ENCODE results near the gene PTGDR2.

The PTGDR2 gene

GRCh38 chr11:60876168-60876485, 20.4 kb upstream of the PTGDR2 start:
- no peak overlapping the region for H3K4me2 ChIP-seq (ENCODE audit: insufficient read depth, low read length, poor library complexity, severe bottlenecking)
- no peak overlapping the region for H3K23ac ChIP-seq (ENCODE audit: low read depth, low read length, poor library complexity)
- no peak overlapping the region for H3K4me3 ChIP-seq (ENCODE audit: low read length in 2 of 2)
- H2BK120ac ChIP-seq (ENCODE audit: low read depth, low read length) = no peak overlapping the region
- no peak overlapping the region for H3K4ac ChIP-seq (ENCODE audit: low read length)
- H4K8ac ChIP-seq (ENCODE audit: low read depth, low read length) = no peak overlapping the region
- H2AFZ ChIP-seq (ENCODE audit: low read length) = no peak overlapping the region
- WGBS, 2 donors (ENCODE audit: extremely low coverage in 2 of 2, insufficient read length in 2 of 2, insufficient replicate concordance in 1 of 2) = no CpG with 5 or more reads among the region's 2 CpGs
- no peak overlapping the region for H3K27ac ChIP-seq (replicated peaks; ENCODE audit: low read length)
- no peak overlapping the region for H3K9ac ChIP-seq (ENCODE audit: low read depth, low read length, poor library complexity)
- H2AK5ac ChIP-seq (ENCODE audit: low read depth, low read length) = no peak overlapping the region
- H2BK12ac ChIP-seq (ENCODE audit: low read length) = no peak overlapping the region
- H3K27me3 ChIP-seq (ENCODE audit: control insufficient read depth in 3 of 3, insufficient read depth in 3 of 3, low read depth in 1 of 3, low read length in 3 of 3) = no peaks in the 10 kb centered on the region
- no peak for DNase-seq (ENCODE audit: low spot score)
- H4K91ac ChIP-seq (ENCODE audit: low read depth, low read length, poor library complexity) = no peak overlapping the region
- no peak overlapping the region for H3K14ac ChIP-seq (ENCODE audit: low read length)
- H3K4me1 ChIP-seq (ENCODE audit: control insufficient read depth in 2 of 2, insufficient read depth in 1 of 2, low read depth in 1 of 2, low read length in 2 of 2) = peaks cover 1 to 5% of the 10 kb centered on the region in 2 donors
- H3K18ac ChIP-seq (ENCODE audit: low read length) = no peak overlapping the region
- no peak overlapping the region for H2BK5ac ChIP-seq (ENCODE audit: low read length)
- H3K79me1 ChIP-seq (ENCODE audit: low read depth, low read length) = no peaks in the 10 kb centered on the region
- H3K9me3 ChIP-seq (replicated peaks in 1 of 2; ENCODE audit: control insufficient read depth in 2 of 2, insufficient read depth in 1 of 2, low read depth in 1 of 2, low read length in 2 of 2) = no peaks in the 10 kb centered on the region
- peaks cover 8 to 22% of the 10 kb centered on the region in 2 donors for H3K36me3 ChIP-seq (replicated peaks in 1 of 2; ENCODE audit: control insufficient read depth in 2 of 2, insufficient read depth in 2 of 2, low read length in 2 of 2)
- H2BK15ac ChIP-seq (ENCODE audit: low read length) = no peak overlapping the region

GRCh38 chr11:60875366-60876167, 19.8 kb upstream of the PTGDR2 start:
- H3K79me1 ChIP-seq (ENCODE audit: low read depth, low read length) = no peaks in the 10 kb centered on the region
- no peak overlapping the region for H4K8ac ChIP-seq (ENCODE audit: low read depth, low read length)
- H3K27me3 ChIP-seq (ENCODE audit: control insufficient read depth in 3 of 3, insufficient read depth in 3 of 3, low read depth in 1 of 3, low read length in 3 of 3) = no peaks in the 10 kb centered on the region
- H2BK120ac ChIP-seq (ENCODE audit: low read depth, low read length) = no peak overlapping the region
- H3K4me1 ChIP-seq (ENCODE audit: control insufficient read depth in 2 of 2, insufficient read depth in 1 of 2, low read depth in 1 of 2, low read length in 2 of 2) = peaks cover 0 to 1% of the 10 kb centered on the region in 2 donors
- no peak overlapping the region for H2BK12ac ChIP-seq (ENCODE audit: low read length)
- H3K36me3 ChIP-seq (replicated peaks in 1 of 2; ENCODE audit: control insufficient read depth in 2 of 2, insufficient read depth in 2 of 2, low read length in 2 of 2) = peaks cover 8 to 22% of the 10 kb centered on the region in 2 donors
- H4K91ac ChIP-seq (ENCODE audit: low read depth, low read length, poor library complexity) = no peak overlapping the region
- no peak overlapping the region for H3K14ac ChIP-seq (ENCODE audit: low read length)
- no peak overlapping the region for H3K4ac ChIP-seq (ENCODE audit: low read length)
- H3K4me2 ChIP-seq (ENCODE audit: insufficient read depth, low read length, poor library complexity, severe bottlenecking) = no peak overlapping the region
- no peak overlapping the region for H3K9ac ChIP-seq (ENCODE audit: low read depth, low read length, poor library complexity)
- H2BK5ac ChIP-seq (ENCODE audit: low read length) = no peak overlapping the region
- no peak overlapping the region for H2BK15ac ChIP-seq (ENCODE audit: low read length)
- no peak overlapping the region for H2AFZ ChIP-seq (ENCODE audit: low read length)
- no peak overlapping the region for H3K4me3 ChIP-seq (ENCODE audit: low read length in 2 of 2)
- H3K23ac ChIP-seq (ENCODE audit: low read depth, low read length, poor library complexity) = no peak overlapping the region
- H3K9me3 ChIP-seq (replicated peaks in 1 of 2; ENCODE audit: control insufficient read depth in 2 of 2, insufficient read depth in 1 of 2, low read depth in 1 of 2, low read length in 2 of 2) = no peaks in the 10 kb centered on the region
- DNase-seq (ENCODE audit: low spot score) = no peak
- no peak overlapping the region for H2AK5ac ChIP-seq (ENCODE audit: low read depth, low read length)
- no CpG with 5 or more reads among the region's 7 CpGs for WGBS, 2 donors (ENCODE audit: extremely low coverage in 2 of 2, insufficient read length in 2 of 2, insufficient replicate concordance in 1 of 2)
- H3K27ac ChIP-seq (replicated peaks; ENCODE audit: low read length) = no peak overlapping the region
- H3K18ac ChIP-seq (ENCODE audit: low read length) = no peak overlapping the region

GRCh38 chr11:60874421-60875365, 18.9 kb upstream of the PTGDR2 start:
- Histone ChIP-seq H2AK5ac (ENCODE audit: low read depth, low read length) (no peak overlapping the region), H2AFZ (ENCODE audit: low read length) (no peak overlapping the region), H3K9me3 (replicated peaks in 1 of 2; ENCODE audit: control insufficient read depth in 2 of 2, insufficient read depth in 1 of 2, low read depth in 1 of 2, low read length in 2 of 2) (no peaks in the 10 kb centered on the region), H3K4me3 (ENCODE audit: low read length in 2 of 2) (no peak overlapping the region), H4K91ac (ENCODE audit: low read depth, low read length, poor library complexity) (no peak overlapping the region), H2BK15ac (ENCODE audit: low read length) (no peak overlapping the region), H3K27me3 (ENCODE audit: control insufficient read depth in 3 of 3, insufficient read depth in 3 of 3, low read depth in 1 of 3, low read length in 3 of 3) (no peaks in the 10 kb centered on the region), H3K4me1 (ENCODE audit: control insufficient read depth in 2 of 2, insufficient read depth in 1 of 2, low read depth in 1 of 2, low read length in 2 of 2) (peaks cover 0 to 1% of the 10 kb centered on the region in 2 donors), H3K27ac (replicated peaks; ENCODE audit: low read length) (no peak overlapping the region), H4K8ac (ENCODE audit: low read depth, low read length) (no peak overlapping the region), H2BK120ac (ENCODE audit: low read depth, low read length) (no peak overlapping the region), H3K14ac (ENCODE audit: low read length) (no peak overlapping the region), H3K36me3 (replicated peaks in 1 of 2; ENCODE audit: control insufficient read depth in 2 of 2, insufficient read depth in 2 of 2, low read length in 2 of 2) (peaks cover 3 to 16% of the 10 kb centered on the region in 2 donors), H3K18ac (ENCODE audit: low read length) (no peak overlapping the region), H3K4me2 (ENCODE audit: insufficient read depth, low read length, poor library complexity, severe bottlenecking) (no peak overlapping the region), H3K23ac (ENCODE audit: low read depth, low read length, poor library complexity) (no peak overlapping the region), H2BK5ac (ENCODE audit: low read length) (no peak overlapping the region), H3K9ac (ENCODE audit: low read depth, low read length, poor library complexity) (no peak overlapping the region), H3K4ac (ENCODE audit: low read length) (no peak overlapping the region), H2BK12ac (ENCODE audit: low read length) (no peak overlapping the region), H3K79me1 (ENCODE audit: low read depth, low read length) (no peaks in the 10 kb centered on the region)
- WGBS, 2 donors (ENCODE audit: extremely low coverage in 2 of 2, insufficient read length in 2 of 2, insufficient replicate concordance in 1 of 2) = no CpG with 5 or more reads among the region's 13 CpGs
- DNase-seq (ENCODE audit: low spot score) = no peak

GRCh38 chr11:60873533-60873932, 17.8 kb upstream of the PTGDR2 start:
- DNase-seq (ENCODE audit: low spot score) = no peak
- H2BK15ac ChIP-seq (ENCODE audit: low read length) = no peak overlapping the region
- peak overlapping the region; percentile 19 for H3K18ac ChIP-seq (ENCODE audit: low read length)
- no peak overlapping the region for H2BK120ac ChIP-seq (ENCODE audit: low read depth, low read length)
- no peak overlapping the region for H2AFZ ChIP-seq (ENCODE audit: low read length)
- no peaks in the 10 kb centered on the region for H3K9me3 ChIP-seq (replicated peaks in 1 of 2; ENCODE audit: control insufficient read depth in 2 of 2, insufficient read depth in 1 of 2, low read depth in 1 of 2, low read length in 2 of 2)
- no peak overlapping the region for H3K4ac ChIP-seq (ENCODE audit: low read length)
- no CpG with 5 or more reads among the region's 12 CpGs for WGBS, 2 donors (ENCODE audit: extremely low coverage in 2 of 2, insufficient read length in 2 of 2, insufficient replicate concordance in 1 of 2)
- no peak overlapping the region for H2BK5ac ChIP-seq (ENCODE audit: low read length)
- peak overlapping the region; percentile 37 for H3K23ac ChIP-seq (ENCODE audit: low read depth, low read length, poor library complexity)
- peak overlapping the region; percentile 25 for H4K8ac ChIP-seq (ENCODE audit: low read depth, low read length)
- H3K27me3 ChIP-seq (ENCODE audit: control insufficient read depth in 3 of 3, insufficient read depth in 3 of 3, low read depth in 1 of 3, low read length in 3 of 3) = no peaks in the 10 kb centered on the region
- peak overlapping the region; percentile 64 for H2AK5ac ChIP-seq (ENCODE audit: low read depth, low read length)
- peaks cover 3 to 5% of the 10 kb centered on the region in 2 donors for H3K36me3 ChIP-seq (replicated peaks in 1 of 2; ENCODE audit: control insufficient read depth in 2 of 2, insufficient read depth in 2 of 2, low read length in 2 of 2)
- no peak overlapping the region for H4K91ac ChIP-seq (ENCODE audit: low read depth, low read length, poor library complexity)
- no peaks in the 10 kb centered on the region for H3K79me1 ChIP-seq (ENCODE audit: low read depth, low read length)
- no peak overlapping the region for H3K14ac ChIP-seq (ENCODE audit: low read length)
- H3K4me2 ChIP-seq (ENCODE audit: insufficient read depth, low read length, poor library complexity, severe bottlenecking) = no peak overlapping the region
- no peak overlapping the region for H3K27ac ChIP-seq (replicated peaks; ENCODE audit: low read length)
- H3K4me3 ChIP-seq (ENCODE audit: low read length in 2 of 2) = no peak overlapping the region
- peak overlapping the region; percentile 3 for H3K9ac ChIP-seq (ENCODE audit: low read depth, low read length, poor library complexity)
- H2BK12ac ChIP-seq (ENCODE audit: low read length) = no peak overlapping the region
- H3K4me1 ChIP-seq (ENCODE audit: control insufficient read depth in 2 of 2, insufficient read depth in 1 of 2, low read depth in 1 of 2, low read length in 2 of 2) = peaks cover 0 to 1% of the 10 kb centered on the region in 2 donors
